ENCODE measurements around the gene WWTR1.

Gene WWTR1

GRCh38 chr3:149473357-149474249, 184.2 kb downstream of the WWTR1 start:
- no peak for TF ChIP-seq POLR2AphosphoS5 (IDR thresholded peaks at IDR 0.05; ENCODE audit: low read depth, low read length)
- no peak for TF ChIP-seq REST (IDR thresholded peaks at IDR 0.05; ENCODE audit: insufficient read depth in 1 of 2, low read depth in 2 of 2, low read length in 2 of 2)
- TF ChIP-seq SIN3A (IDR thresholded peaks at IDR 0.05; ENCODE audit: borderline replicate concordance, insufficient read depth, low read length): no peak
- no peak for TF ChIP-seq FOXP2 (optimal IDR thresholded peaks at IDR 0.05; ENCODE audit: borderline replicate concordance, extremely low read depth, extremely low read length, insufficient read depth)
- no peak for TF ChIP-seq TAF1 (IDR thresholded peaks at IDR 0.05; ENCODE audit: borderline replicate concordance, insufficient read depth, low read length)

- TF ChIP-seq POLR2AphosphoS5 (IDR thresholded peaks at IDR 0.05; ENCODE audit: low read depth, low read length) (no peak), REST (IDR thresholded peaks at IDR 0.05; ENCODE audit: insufficient read depth in 1 of 2, low read depth in 2 of 2, low read length in 2 of 2) (no peak), TAF1 (IDR thresholded peaks at IDR 0.05; ENCODE audit: borderline replicate concordance, insufficient read depth, low read length) (no peak), SIN3A (IDR thresholded peaks at IDR 0.05; ENCODE audit: borderline replicate concordance, insufficient read depth, low read length) (no peak), FOXP2 (optimal IDR thresholded peaks at IDR 0.05; ENCODE audit: borderline replicate concordance, extremely low read depth, extremely low read length, insufficient read depth) (no peak)
These were observed 185.6 kb downstream of the WWTR1 start for GRCh38 chr3:149472030-149472797.

- no peak for TF ChIP-seq REST (IDR thresholded peaks at IDR 0.05; ENCODE audit: insufficient read depth in 1 of 2, low read depth in 2 of 2, low read length in 2 of 2)
- TF ChIP-seq TAF1 (IDR thresholded peaks at IDR 0.05; ENCODE audit: borderline replicate concordance, insufficient read depth, low read length): no peak
- no peak for TF ChIP-seq POLR2AphosphoS5 (IDR thresholded peaks at IDR 0.05; ENCODE audit: low read depth, low read length)
- no peak for TF ChIP-seq FOXP2 (optimal IDR thresholded peaks at IDR 0.05; ENCODE audit: borderline replicate concordance, extremely low read depth, extremely low read length, insufficient read depth)
- no peak for TF ChIP-seq SIN3A (IDR thresholded peaks at IDR 0.05; ENCODE audit: borderline replicate concordance, insufficient read depth, low read length)
These were observed 187.4 kb downstream of the WWTR1 start for GRCh38 chr3:149470381-149470780.

GRCh38 chr3:149468504-149469212, 189.2 kb downstream of the WWTR1 start:
- no peak for TF ChIP-seq SIN3A (IDR thresholded peaks at IDR 0.05; ENCODE audit: borderline replicate concordance, insufficient read depth, low read length)
- no peak for TF ChIP-seq FOXP2 (optimal IDR thresholded peaks at IDR 0.05; ENCODE audit: borderline replicate concordance, extremely low read depth, extremely low read length, insufficient read depth)
- TF ChIP-seq REST (IDR thresholded peaks at IDR 0.05; ENCODE audit: insufficient read depth in 1 of 2, low read depth in 2 of 2, low read length in 2 of 2): no peak
- no peak for TF ChIP-seq TAF1 (IDR thresholded peaks at IDR 0.05; ENCODE audit: borderline replicate concordance, insufficient read depth, low read length)
- no peak for TF ChIP-seq POLR2AphosphoS5 (IDR thresholded peaks at IDR 0.05; ENCODE audit: low read depth, low read length)

Measured in PFSK-1 (cell line).